HepG2 (cell line): ENCODE results near the gene GRB2. TPM values are rescaled to one million over a fixed set of nuclear protein-coding genes. Genes with fewer than 3 reads are reported as not detected.

Experiments used
- CENPX ChIP-seq: sonication (generic); formaldehyde crosslinking; IDR thresholded peaks from 2 replicates; pipeline ENCODE4 v1.9.0; 2021; ENCODE audit warnings: mild to moderate bottlenecking, missing genetic modification reagents, moderate library complexity
- CHCHD3 ChIP-seq: sonication (generic); formaldehyde crosslinking; IDR thresholded peaks from 2 replicates; pipeline ENCODE4 v1.8.0; 2022; ENCODE audit warnings: mild to moderate bottlenecking, missing genetic modification reagents, moderate library complexity
- HNF4A ChIP-seq: sonication (generic); formaldehyde crosslinking; IDR thresholded peaks from 2 replicates; pipeline ENCODE4 v1.4.0; 2020; ENCODE audit warnings: missing genetic modification reagents
- KLF11 ChIP-seq: IDR thresholded peaks from 2 replicates; pipeline ENCODE4 v1.6.1; 2016; ENCODE audit warnings: missing compliant biosample characterization
- MLLT10 ChIP-seq: sonication (generic); formaldehyde crosslinking; IDR thresholded peaks from 2 replicates; pipeline ENCODE4 v1.4.0; 2020; ENCODE audit warnings: missing genetic modification reagents
- RFX5 ChIP-seq: IDR thresholded peaks from 2 replicates; pipeline ENCODE4 v1.6.1; 2011; ENCODE audit warnings: low read depth, low read length, improper control_type of control experiment
- SMAD1 ChIP-seq: sonication (generic); formaldehyde crosslinking; IDR thresholded peaks from 2 replicates; pipeline ENCODE4 v1.4.0; 2020; ENCODE audit warnings: missing genetic modification reagents, low read depth, mild to moderate bottlenecking, borderline replicate concordance
- ZNF264 ChIP-seq: sonication (generic); formaldehyde crosslinking; IDR thresholded peaks from 2 replicates; pipeline ENCODE4 v1.4.0; 2020; ENCODE audit warnings: missing genetic modification reagents
- ZNF841 ChIP-seq: sonication (generic); formaldehyde crosslinking; IDR thresholded peaks from 2 replicates; pipeline ENCODE4 v1.8.1; 2023; ENCODE audit warnings: missing genetic modification reagents, borderline replicate concordance
- ZSCAN22 ChIP-seq: sonication (generic); formaldehyde crosslinking; IDR thresholded peaks from 2 replicates; pipeline ENCODE4 v1.4.0; 2020; ENCODE audit warnings: mild to moderate bottlenecking, missing genetic modification reagents
- polyA plus RNA-seq, 8 experiments: library from polyadenylated mRNA; depleted of rRNA in 3 of 8; stranded (reverse) in 7 of 8; unstranded in 1 of 8; fragments of >200 nt; fragmentation: Illumina TruSeq in 4 of 8; extraction: Trizol in 4 of 8; gene quantifications; 2 replicates each; pipeline versions ENCODE4 v1.2.1 to v1.2.3, GENCODE V29; 2011 to 2016; ENCODE audit warnings: low read depth in 4 of 8, missing spikeins in 1 of 8, mixed read lengths in 1 of 8; ENCODE audit not compliant: insufficient read depth in 1 of 8
- total RNA-seq, 5 experiments: library from RNA; depleted of rRNA; stranded (reverse); fragments of >200 nt; fragmentation: Illumina TruSeq; extraction: Trizol; gene quantifications; 2 replicates each; pipeline ENCODE4 v1.2.3, GENCODE V29; 2016; ENCODE audit warnings: low read depth in 1 of 5
- TF ChIP-seq, protein P1 (sequence below): sonication (generic); formaldehyde crosslinking; conservative IDR thresholded peaks from 2 replicates; pipeline ENCODE4 v1.8.0; 2022; ENCODE audit warnings: missing genetic modification reagents
- TF ChIP-seq, protein P2 (sequence below): sonication (generic); formaldehyde crosslinking; IDR thresholded peaks from 2 replicates; pipeline ENCODE4 v1.5.0; 2020; ENCODE audit warnings: missing genetic modification reagents, mild to moderate bottlenecking, borderline replicate concordance
- TF ChIP-seq, protein P3 (sequence below): sonication (generic); formaldehyde crosslinking; conservative IDR thresholded peaks from 2 replicates; pipeline ENCODE4 v1.4.0; 2020; ENCODE audit warnings: missing genetic modification reagents
- TF ChIP-seq, protein P4 (sequence below): sonication (generic); formaldehyde crosslinking; IDR thresholded peaks from 2 replicates; pipeline ENCODE4 v1.4.0; 2020; ENCODE audit warnings: missing genetic modification reagents
- TF ChIP-seq, protein P5 (sequence below): sonication (generic); formaldehyde crosslinking; IDR thresholded peaks from 2 replicates; pipeline ENCODE4 v1.9.0; 2021; ENCODE audit warnings: missing genetic modification reagents, borderline replicate concordance
- TF ChIP-seq, protein P6 (sequence below): sonication (generic); formaldehyde crosslinking; IDR thresholded peaks from 2 replicates; pipeline ENCODE4 v1.4.0; 2020; ENCODE audit warnings: missing genetic modification reagents

Gene GRB2
- total and polyA plus RNA-seq, 2 of the 13 experiments (the other 11 are each of a cell fraction or from before 2014, with no cell fraction given) = 84.6 to 92.3 TPM

DNA sequence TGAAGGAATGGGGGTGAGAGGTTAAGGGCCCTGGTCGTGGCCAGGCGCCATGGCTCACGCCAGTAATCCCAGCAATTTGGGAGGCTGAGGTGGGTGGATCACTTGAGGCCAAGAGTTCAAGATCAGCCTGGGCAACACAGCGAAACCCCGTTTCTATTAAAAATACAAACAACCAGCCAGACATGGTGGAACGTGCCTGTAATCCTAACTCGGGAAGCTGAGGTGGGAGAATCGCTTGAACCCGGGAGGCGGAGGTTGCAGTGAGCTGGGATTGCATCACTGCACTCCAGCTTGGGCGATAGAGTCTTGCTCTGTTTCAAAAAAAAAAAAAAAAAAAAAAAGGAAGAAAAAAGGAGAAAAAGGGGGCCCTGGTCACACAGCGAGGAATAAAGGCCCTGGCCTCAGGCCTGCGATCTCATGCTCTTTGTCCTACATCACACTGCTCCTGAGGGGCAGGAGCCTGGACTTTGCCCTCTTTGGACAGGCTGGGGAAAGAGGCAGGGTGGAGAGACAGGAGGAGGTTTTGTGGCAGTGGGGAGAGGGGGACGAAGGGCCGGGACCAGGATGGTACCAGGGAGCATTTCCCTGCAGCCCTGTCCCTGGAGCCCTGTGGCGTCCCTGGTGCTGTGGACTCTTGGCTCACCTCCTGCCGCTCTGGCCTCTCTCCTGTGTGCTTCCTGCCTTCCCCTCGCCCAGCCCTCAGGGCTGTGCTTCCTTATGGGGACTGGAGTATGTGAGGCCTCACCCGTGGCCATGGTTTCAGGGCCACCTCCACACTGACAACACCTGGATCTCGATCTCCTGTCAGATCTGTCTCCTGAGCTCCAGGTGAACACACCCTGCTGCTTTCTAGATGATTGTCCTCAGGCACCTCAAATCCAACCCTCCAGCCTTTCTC, 96.5 kb downstream of the GRB2 start (continued):
- TF ChIP-seq CENPX (no peak), ZNF841 (CRISPR knock-in tag) (no peak), ZSCAN22 (no peak), CHCHD3 (CRISPR knock-in tag) (no peak), SMAD1 (CRISPR knock-in tag) (peak; percentile 78; the same call in 1 of the 2 replicates), RFX5 (no peak), MLLT10 (CRISPR knock-in tag) (no peak), KLF11 (CRISPR knock-in tag) (no peak), HNF4A (CRISPR knock-in tag) (peak; percentile 98), ZNF264 (CRISPR knock-in tag) (no peak)
- TF ChIP-seq, protein P1, sequence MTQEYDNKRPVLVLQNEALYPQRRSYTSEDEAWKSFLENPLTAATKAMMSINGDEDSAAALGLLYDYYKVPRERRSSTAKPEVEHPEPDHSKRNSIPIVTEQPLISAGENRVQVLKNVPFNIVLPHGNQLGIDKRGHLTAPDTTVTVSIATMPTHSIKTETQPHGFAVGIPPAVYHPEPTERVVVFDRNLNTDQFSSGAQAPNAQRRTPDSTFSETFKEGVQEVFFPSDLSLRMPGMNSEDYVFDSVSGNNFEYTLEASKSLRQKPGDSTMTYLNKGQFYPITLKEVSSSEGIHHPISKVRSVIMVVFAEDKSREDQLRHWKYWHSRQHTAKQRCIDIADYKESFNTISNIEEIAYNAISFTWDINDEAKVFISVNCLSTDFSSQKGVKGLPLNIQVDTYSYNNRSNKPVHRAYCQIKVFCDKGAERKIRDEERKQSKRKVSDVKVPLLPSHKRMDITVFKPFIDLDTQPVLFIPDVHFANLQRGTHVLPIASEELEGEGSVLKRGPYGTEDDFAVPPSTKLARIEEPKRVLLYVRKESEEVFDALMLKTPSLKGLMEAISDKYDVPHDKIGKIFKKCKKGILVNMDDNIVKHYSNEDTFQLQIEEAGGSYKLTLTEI = no peak
- TF ChIP-seq, protein P2, sequence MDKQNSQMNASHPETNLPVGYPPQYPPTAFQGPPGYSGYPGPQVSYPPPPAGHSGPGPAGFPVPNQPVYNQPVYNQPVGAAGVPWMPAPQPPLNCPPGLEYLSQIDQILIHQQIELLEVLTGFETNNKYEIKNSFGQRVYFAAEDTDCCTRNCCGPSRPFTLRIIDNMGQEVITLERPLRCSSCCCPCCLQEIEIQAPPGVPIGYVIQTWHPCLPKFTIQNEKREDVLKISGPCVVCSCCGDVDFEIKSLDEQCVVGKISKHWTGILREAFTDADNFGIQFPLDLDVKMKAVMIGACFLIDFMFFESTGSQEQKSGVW = no peak
- TF ChIP-seq, protein P3, sequence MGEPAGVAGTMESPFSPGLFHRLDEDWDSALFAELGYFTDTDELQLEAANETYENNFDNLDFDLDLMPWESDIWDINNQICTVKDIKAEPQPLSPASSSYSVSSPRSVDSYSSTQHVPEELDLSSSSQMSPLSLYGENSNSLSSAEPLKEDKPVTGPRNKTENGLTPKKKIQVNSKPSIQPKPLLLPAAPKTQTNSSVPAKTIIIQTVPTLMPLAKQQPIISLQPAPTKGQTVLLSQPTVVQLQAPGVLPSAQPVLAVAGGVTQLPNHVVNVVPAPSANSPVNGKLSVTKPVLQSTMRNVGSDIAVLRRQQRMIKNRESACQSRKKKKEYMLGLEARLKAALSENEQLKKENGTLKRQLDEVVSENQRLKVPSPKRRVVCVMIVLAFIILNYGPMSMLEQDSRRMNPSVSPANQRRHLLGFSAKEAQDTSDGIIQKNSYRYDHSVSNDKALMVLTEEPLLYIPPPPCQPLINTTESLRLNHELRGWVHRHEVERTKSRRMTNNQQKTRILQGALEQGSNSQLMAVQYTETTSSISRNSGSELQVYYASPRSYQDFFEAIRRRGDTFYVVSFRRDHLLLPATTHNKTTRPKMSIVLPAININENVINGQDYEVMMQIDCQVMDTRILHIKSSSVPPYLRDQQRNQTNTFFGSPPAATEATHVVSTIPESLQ (CRISPR knock-in tag) = peak; percentile 67; the same call in 1 of the 2 replicates
- TF ChIP-seq, protein P4, sequence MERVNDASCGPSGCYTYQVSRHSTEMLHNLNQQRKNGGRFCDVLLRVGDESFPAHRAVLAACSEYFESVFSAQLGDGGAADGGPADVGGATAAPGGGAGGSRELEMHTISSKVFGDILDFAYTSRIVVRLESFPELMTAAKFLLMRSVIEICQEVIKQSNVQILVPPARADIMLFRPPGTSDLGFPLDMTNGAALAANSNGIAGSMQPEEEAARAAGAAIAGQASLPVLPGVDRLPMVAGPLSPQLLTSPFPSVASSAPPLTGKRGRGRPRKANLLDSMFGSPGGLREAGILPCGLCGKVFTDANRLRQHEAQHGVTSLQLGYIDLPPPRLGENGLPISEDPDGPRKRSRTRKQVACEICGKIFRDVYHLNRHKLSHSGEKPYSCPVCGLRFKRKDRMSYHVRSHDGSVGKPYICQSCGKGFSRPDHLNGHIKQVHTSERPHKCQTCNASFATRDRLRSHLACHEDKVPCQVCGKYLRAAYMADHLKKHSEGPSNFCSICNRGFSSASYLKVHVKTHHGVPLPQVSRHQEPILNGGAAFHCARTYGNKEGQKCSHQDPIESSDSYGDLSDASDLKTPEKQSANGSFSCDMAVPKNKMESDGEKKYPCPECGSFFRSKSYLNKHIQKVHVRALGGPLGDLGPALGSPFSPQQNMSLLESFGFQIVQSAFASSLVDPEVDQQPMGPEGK = peak; percentile 88
- TF ChIP-seq, protein P5, sequence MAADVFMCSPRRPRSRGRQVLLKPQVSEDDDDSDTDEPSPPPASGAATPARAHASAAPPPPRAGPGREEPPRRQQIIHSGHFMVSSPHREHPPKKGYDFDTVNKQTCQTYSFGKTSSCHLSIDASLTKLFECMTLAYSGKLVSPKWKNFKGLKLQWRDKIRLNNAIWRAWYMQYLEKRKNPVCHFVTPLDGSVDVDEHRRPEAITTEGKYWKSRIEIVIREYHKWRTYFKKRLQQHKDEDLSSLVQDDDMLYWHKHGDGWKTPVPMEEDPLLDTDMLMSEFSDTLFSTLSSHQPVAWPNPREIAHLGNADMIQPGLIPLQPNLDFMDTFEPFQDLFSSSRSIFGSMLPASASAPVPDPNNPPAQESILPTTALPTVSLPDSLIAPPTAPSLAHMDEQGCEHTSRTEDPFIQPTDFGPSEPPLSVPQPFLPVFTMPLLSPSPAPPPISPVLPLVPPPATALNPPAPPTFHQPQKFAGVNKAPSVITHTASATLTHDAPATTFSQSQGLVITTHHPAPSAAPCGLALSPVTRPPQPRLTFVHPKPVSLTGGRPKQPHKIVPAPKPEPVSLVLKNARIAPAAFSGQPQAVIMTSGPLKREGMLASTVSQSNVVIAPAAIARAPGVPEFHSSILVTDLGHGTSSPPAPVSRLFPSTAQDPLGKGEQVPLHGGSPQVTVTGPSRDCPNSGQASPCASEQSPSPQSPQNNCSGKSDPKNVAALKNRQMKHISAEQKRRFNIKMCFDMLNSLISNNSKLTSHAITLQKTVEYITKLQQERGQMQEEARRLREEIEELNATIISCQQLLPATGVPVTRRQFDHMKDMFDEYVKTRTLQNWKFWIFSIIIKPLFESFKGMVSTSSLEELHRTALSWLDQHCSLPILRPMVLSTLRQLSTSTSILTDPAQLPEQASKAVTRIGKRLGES = no peak
- TF ChIP-seq, protein P6, sequence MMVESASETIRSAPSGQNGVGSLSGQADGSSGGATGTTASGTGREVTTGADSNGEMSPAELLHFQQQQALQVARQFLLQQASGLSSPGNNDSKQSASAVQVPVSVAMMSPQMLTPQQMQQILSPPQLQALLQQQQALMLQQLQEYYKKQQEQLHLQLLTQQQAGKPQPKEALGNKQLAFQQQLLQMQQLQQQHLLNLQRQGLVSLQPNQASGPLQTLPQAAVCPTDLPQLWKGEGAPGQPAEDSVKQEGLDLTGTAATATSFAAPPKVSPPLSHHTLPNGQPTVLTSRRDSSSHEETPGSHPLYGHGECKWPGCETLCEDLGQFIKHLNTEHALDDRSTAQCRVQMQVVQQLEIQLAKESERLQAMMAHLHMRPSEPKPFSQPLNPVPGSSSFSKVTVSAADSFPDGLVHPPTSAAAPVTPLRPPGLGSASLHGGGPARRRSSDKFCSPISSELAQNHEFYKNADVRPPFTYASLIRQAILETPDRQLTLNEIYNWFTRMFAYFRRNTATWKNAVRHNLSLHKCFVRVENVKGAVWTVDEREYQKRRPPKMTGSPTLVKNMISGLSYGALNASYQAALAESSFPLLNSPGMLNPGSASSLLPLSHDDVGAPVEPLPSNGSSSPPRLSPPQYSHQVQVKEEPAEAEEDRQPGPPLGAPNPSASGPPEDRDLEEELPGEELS (CRISPR knock-in tag) = peak; percentile 53; the same call in 1 of the 2 replicates
